WTC11 (cell line): ENCODE data around the gene SRSF4.

ENCODE experiments used
- CTCF ChIP-seq: fragments of 200-600 bp; IDR thresholded peaks from 2 replicates; pipeline ENCODE4 v1.8.0; 2022; ENCODE audit warnings: antibody characterized with exemption
- ESRRA ChIP-seq: sonication (generic); formaldehyde crosslinking; IDR thresholded peaks from 2 replicates; pipeline ENCODE4 v1.8.1; 2022; ENCODE audit warnings: mild to moderate bottlenecking, missing genetic modification reagents, borderline replicate concordance
- JUN ChIP-seq: sonication (generic); formaldehyde crosslinking; IDR thresholded peaks from 2 replicates; pipeline ENCODE4 v1.8.0; 2023; ENCODE audit warnings: mild to moderate bottlenecking, missing genetic modification reagents
- MLX ChIP-seq: sonication (generic); formaldehyde crosslinking; IDR thresholded peaks from 2 replicates; pipeline ENCODE4 v1.8.1; 2023; ENCODE audit warnings: mild to moderate bottlenecking, missing genetic modification reagents, moderate library complexity
- MXD4 ChIP-seq: fragments of 250-450 bp; sonication (Bioruptor Pico); IDR thresholded peaks from 2 replicates; pipeline ENCODE4 v1.8.0; 2021; ENCODE audit warnings: mild to moderate bottlenecking, moderate library complexity, borderline replicate concordance
- SMAD3 ChIP-seq: sonication (generic); formaldehyde crosslinking; IDR thresholded peaks from 2 replicates; pipeline ENCODE4 v1.8.0; 2022; ENCODE audit warnings: missing genetic modification reagents, mild to moderate bottlenecking, borderline replicate concordance
- SOX15 ChIP-seq: fragments of 250-450 bp; sonication (Bioruptor Pico); IDR thresholded peaks from 2 replicates; pipeline ENCODE4 v1.9.0; 2021; ENCODE audit warnings: mild to moderate bottlenecking
- TCF7 ChIP-seq: sonication (generic); formaldehyde crosslinking; IDR thresholded peaks from 2 replicates; pipeline ENCODE4 v1.8.0; 2022; ENCODE audit warnings: mild to moderate bottlenecking, low read depth, missing genetic modification reagents, moderate library complexity
- TP53 ChIP-seq: sonication (generic); formaldehyde crosslinking; IDR thresholded peaks from 2 replicates; pipeline ENCODE4 v1.8.1; 2023; ENCODE audit warnings: mild to moderate bottlenecking, missing genetic modification reagents
- TF ChIP-seq, protein P1 (sequence below): fragments of 250-450 bp; sonication (Bioruptor Pico); conservative IDR thresholded peaks from 2 replicates; pipeline ENCODE4 v1.9.0; 2021; ENCODE audit warnings: mild to moderate bottlenecking
- TF ChIP-seq, protein P2 (sequence below): sonication (generic); formaldehyde crosslinking; IDR thresholded peaks from 2 replicates; pipeline ENCODE4 v1.8.0; 2022; ENCODE audit warnings: mild to moderate bottlenecking, missing genetic modification reagents

GRCh38 chr1:29197993-29198392 is 16.3 kb upstream of the SRSF4 start:
- TF ChIP-seq JUN: no peak
- TF ChIP-seq CTCF: no peak
- TF ChIP-seq ESRRA: no peak
- no peak for TF ChIP-seq TP53 (CRISPR knock-in tag)
- TF ChIP-seq, protein P1, sequence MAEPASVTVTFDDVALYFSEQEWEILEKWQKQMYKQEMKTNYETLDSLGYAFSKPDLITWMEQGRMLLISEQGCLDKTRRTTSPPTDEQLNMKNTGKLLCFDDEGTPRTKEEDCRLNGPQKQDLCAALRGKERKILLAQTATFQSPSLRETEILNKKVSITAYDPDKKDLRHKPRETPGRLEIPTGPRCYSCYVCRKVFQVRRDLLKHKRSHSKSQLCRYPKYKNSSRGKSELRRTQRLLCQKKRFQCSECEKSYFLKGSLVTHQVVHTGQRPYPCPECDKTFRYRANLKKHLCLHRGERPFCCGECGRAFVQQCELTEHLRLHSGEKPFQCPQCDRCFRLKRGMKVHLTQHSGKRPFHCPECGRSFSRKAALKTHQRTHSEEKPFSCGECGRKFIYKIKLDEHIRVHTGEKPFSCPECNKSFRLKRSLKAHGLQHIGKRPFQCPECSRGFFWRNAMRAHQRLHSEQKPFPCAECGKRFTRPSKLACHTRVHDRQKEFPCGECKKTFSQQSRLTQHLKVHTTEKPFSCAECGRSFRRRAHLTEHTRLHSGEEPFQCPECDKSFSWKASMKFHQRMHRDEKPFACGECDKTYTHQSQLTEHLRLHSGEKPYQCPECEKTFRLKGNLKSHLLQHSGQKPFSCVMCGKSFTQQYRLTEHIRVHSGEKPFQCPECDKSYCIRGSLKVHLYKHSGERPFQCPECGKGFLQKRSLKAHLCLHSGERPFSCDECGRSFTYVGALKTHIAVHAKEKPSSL (CRISPR knock-in tag): no peak
- no peak for TF ChIP-seq MLX
- no peak for TF ChIP-seq MXD4 (CRISPR knock-in tag)
- TF ChIP-seq, protein P2, sequence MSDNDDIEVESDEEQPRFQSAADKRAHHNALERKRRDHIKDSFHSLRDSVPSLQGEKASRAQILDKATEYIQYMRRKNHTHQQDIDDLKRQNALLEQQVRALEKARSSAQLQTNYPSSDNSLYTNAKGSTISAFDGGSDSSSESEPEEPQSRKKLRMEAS (CRISPR knock-in tag): no peak
- TF ChIP-seq SOX15: no peak
- no peak for TF ChIP-seq SMAD3 (CRISPR knock-in tag)
- no peak for TF ChIP-seq TCF7
